Progenitor cell of endocrine pancreas (in vitro differentiated cells): ENCODE measurements around the gene PSG6. TPM values are rescaled to one million over a fixed set of nuclear protein-coding genes. Genes with fewer than 3 reads are reported as not detected.
"Not testable (repeated sequence)": the region's sequence is repeated elsewhere in the genome, so short reads cannot be mapped to it uniquely, and the experiment has no call there.

ENCODE experiments used
- DNase-seq: peaks from one replicate; pipeline ENCODE4 v3.0.0; 2021; ENCODE audit warnings: low spot score; ENCODE audit not compliant: unreplicated experiment
- H3K27ac Mint-ChIP-seq: 2 replicates; pipeline ENCODE4 v1.8.0; 2021; ENCODE audit warnings: mild to moderate bottlenecking, moderate library complexity, mixed read lengths
- H3K27me3 Mint-ChIP-seq: 2 replicates; pipeline ENCODE4 v1.8.0; 2021; ENCODE audit warnings: mixed read lengths
- H3K36me3 Mint-ChIP-seq: 2 replicates; pipeline ENCODE4 v1.8.0; 2022; ENCODE audit warnings: mixed read lengths; ENCODE audit not compliant: insufficient read depth
- H3K4me1 Mint-ChIP-seq: 2 replicates; pipeline ENCODE4 v1.8.0; 2021; ENCODE audit warnings: low read depth, mixed read lengths
- H3K4me3 Mint-ChIP-seq: 2 replicates; pipeline ENCODE4 v1.8.0; 2021; ENCODE audit warnings: low read depth, mild to moderate bottlenecking, moderate library complexity, mixed read lengths
- H3K9me3 Mint-ChIP-seq: 2 replicates; pipeline ENCODE4 v1.8.0; 2021; ENCODE audit warnings: low read depth, mixed read lengths
- total RNA-seq: library from RNA; stranded (reverse); gene quantifications from 2 replicates; pipeline ENCODE4 v1.2.1, GENCODE V29; 2021

Gene PSG6
- total RNA-seq, 1 donor from 2014 or later: not detected

DNA sequence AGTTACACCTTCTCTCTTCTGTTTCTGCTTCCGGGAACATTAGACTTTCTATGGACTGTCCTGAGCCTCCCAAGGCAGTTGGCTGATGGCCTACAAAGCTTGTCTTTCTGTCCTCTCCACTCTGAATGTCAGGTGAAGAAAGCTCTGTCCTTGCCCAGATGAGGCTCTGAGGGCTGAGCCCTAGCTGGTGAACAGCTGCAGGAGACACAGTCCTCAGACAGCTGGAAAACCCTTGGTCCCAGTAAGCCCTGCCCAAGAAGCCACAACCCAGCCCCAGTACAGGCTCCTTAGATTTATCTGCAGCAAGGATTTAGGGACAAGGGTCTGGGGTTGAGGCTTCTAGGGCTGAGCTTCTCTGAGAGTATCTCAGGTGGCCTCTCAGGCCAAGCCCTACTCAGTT is 64.5 kb downstream of the PSG6 start:
- not testable (repeated sequence) for H3K4me1 Mint-ChIP-seq, H3K36me3 Mint-ChIP-seq, H3K27me3 Mint-ChIP-seq, H3K4me3 Mint-ChIP-seq, DNase-seq, H3K27ac Mint-ChIP-seq
- H3K9me3 Mint-ChIP-seq: peaks cover 50% of the 10 kb centered on the region

GRCh38 chr19:42852821-42853220 is 64.9 kb downstream of the PSG6 start:
- not testable (repeated sequence) for DNase-seq, H3K4me3 Mint-ChIP-seq, H3K36me3 Mint-ChIP-seq, H3K27ac Mint-ChIP-seq, H3K27me3 Mint-ChIP-seq, H3K4me1 Mint-ChIP-seq
- H3K9me3 Mint-ChIP-seq: peaks cover 47% of the 10 kb centered on the region

Other genes with a start within 250 kb of the PSG6 start
- not detected in 2 replicates for gene PSG3, start 177.4 kb downstream of the PSG6 start, total RNA-seq
- gene PSG8, start 152.2 kb downstream of the PSG6 start, total RNA-seq: not detected in 2 replicates
- gene PSG1, start 38.2 kb downstream of the PSG6 start, total RNA-seq: not detected in 2 replicates
- gene PSG7, start 19.3 kb upstream of the PSG6 start, total RNA-seq: not detected in 2 replicates
- gene PSG11, start 108.6 kb upstream of the PSG6 start, total RNA-seq: not detected in 2 replicates
- not detected in 2 replicates for gene PSG2, start 164.8 kb upstream of the PSG6 start, total RNA-seq